HG03520 (cell line): ENCODE measurements around the gene ATP6V1F.

Source experiments
- ATAC-seq: cut with Tn5 transposase; IDR thresholded peaks from one replicate; pipeline ENCODE4 v1.9.1; 2021; ENCODE audit warnings: mild to moderate bottlenecking, moderate library complexity; ENCODE audit not compliant: unreplicated experiment

The ATP6V1F gene

GRCh38 chr7:128862571-128863432 is at the start of gene ATP6V1F:
ATP6V1F (plus strand) TSS chr7:128862856; CDS start chr7:128862905, 49 bp downstream.
- peak; percentile 74 for ATAC-seq

DNA sequence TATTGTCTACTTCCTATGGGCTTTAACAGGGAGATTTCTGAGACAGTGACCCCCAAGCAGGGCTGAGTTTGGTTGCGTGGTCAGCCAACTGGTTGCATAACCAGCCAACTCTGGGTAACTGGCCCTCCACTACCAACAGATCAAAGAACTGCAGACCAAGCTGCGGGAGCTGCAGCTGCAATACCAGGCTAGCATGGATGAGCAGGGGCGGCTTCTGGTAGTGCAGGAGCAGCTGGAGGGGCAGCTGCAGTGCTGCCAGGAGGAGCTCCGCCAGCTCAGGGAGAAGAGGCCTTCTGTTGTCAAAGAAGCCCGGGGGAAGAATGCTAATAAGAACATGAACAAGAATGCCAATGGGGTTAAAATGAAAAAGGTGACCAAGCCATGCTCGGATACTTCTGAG is 48.2 kb upstream of the ATP6V1F start:
- ATAC-seq: no peak

GRCh38 chr7:128815289-128815942 is 47.2 kb upstream of the ATP6V1F start:
- ATAC-seq: no peak

- ATAC-seq: no peak
Measured at GRCh38 chr7:128818694-128819093, 44.0 kb upstream of the ATP6V1F start.

- no peak for ATAC-seq
Measured at GRCh38 chr7:128821724-128822123, 40.9 kb upstream of the ATP6V1F start.

- ATAC-seq: no peak
Measured at GRCh38 chr7:128826512-128826911, 36.1 kb upstream of the ATP6V1F start.

DNA sequence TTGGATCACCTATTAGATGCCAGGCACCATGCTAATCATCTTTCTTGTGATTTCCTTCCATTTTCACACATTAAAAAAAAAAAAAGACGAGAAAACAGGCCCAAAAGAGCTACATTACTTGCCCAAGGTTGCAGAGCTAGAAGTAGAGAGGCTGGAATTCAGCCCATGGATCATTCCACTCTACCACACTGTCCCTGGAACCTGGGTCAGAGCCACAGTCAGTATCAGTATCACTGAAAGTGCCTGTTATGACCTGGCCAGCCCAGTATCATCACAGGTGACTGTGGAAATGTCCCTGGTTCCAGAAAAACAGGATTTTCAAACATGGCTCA is 35.8 kb upstream of the ATP6V1F start:
- ATAC-seq: no peak

DNA sequence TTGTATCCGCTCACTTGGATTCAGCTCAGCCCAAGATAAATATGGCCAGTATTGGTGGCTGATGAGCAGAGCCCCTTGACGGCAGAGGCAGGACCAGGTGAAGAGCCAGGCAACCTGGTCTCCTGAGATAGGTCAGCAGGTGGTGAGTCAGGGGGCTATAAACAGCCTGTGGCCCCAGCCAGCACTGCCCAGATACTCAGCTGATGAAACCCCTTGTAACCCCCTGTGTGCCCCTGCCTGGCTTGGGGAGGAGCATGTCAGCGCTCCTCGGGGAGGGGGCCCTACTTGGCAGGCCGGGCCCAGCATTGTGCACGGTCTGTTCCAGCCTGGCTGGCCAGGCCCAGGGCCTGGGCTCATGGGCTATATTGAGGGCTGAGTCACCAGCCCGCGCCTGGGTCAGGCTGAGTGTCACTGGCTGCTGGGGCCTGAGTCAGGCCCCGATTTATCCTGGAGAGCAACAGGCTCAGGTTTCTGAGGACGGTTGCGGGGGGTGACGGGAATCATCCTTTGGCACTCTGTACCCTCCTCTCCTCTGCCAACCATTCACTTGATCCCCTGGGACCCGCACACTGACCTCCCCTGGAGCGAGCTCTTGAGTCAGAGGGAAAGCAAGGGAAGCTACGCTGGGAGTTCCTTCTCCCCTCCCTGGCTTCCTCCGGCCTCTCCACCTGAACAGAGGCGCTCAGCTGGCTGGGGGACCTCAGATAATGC is 35.3 kb upstream of the ATP6V1F start:
- ATAC-seq: no peak

- no peak for ATAC-seq
Measured at GRCh38 chr7:128827971-128828711, 34.5 kb upstream of the ATP6V1F start.

- ATAC-seq: no peak
Measured at GRCh38 chr7:128829391-128830166, 33.1 kb upstream of the ATP6V1F start.

- ATAC-seq: no peak
Measured at GRCh38 chr7:128830231-128831177, 32.2 kb upstream of the ATP6V1F start, which contains the start of gene FLNC. FLNC (plus strand) TSS chr7:128830406; CDS start chr7:128830638, 232 bp downstream.

- no peak for ATAC-seq
Measured at GRCh38 chr7:128831178-128831993, 31.3 kb upstream of the ATP6V1F start.

GRCh38 chr7:128831994-128832879 is 30.4 kb upstream of the ATP6V1F start:
- no peak for ATAC-seq

- ATAC-seq: no peak
Measured at GRCh38 chr7:128832880-128833147, 29.8 kb upstream of the ATP6V1F start.

DNA sequence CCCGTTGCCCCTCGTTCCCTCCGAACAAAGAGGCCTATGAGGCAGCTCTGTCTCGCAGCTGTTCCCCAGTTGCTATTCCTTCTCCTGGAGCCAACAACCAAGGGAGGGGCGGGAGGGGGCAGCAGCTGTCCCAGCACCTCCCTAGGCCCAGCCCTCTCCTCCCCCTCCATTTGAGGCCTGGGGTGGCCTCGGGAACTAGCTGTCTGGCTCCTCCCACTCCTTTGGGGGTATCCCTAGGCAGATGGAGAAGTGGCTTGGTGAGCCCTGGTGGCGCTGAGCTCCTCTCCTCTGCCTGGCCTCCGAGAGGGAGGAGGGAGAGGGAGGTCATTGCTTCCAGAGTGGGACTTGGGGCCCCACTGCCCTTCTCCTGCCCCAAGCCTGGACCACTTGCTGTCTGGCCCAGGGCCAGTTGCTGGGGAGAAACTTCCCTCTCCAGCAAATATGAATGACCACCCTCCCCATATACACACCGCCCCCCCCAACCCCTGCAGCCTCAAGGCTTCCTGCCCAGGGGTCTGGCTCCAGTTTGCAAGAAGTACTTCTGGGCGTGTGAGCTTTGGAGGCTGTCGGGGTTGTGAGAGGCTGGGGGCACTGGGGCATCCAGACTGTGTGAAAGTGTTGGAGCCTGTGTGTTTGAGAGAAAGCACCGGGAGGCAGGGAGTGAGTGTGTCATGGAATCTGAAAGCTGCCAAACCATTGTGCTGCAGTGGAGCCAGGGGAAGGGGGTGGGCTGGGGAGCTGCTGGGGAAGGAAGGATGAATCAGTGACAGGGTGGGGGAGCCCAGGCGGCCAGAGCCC is 29.3 kb upstream of the ATP6V1F start:
- ATAC-seq: no peak

GRCh38 chr7:128833946-128834325 is 28.7 kb upstream of the ATP6V1F start:
- no peak for ATAC-seq
